OCI-LY3 (cell line): ENCODE measurements around the gene RNF128.

Source experiments
- H2AFZ ChIP-seq: fragments of 200-600, 300-600 bp; shearing (Covaris generic); 2 replicates; pipeline ENCODE4 v1.6.0; 2014; ENCODE audit warnings: antibody characterized with exemption, low read depth, low read length
- H3K27ac ChIP-seq: fragments of 200-600, 300-600 bp; sonication (generic); 2 replicates; pipeline ENCODE4 v1.5.1; 2014; ENCODE audit warnings: mild to moderate bottlenecking, low read length, moderate library complexity, mixed read lengths
- H3K27me3 ChIP-seq: fragments of 200-600, 300-600 bp; sonication (generic); 2 replicates; pipeline ENCODE4 v1.6.1; 2014; ENCODE audit warnings: low read depth, low read length, mixed read lengths
- H3K36me3 ChIP-seq: fragments of 200-600, 300-600 bp; sonication (generic); replicated peaks from 2 replicates; pipeline ENCODE3; 2014; ENCODE audit warnings: low read depth, low read length, mixed read lengths
- H3K4me1 ChIP-seq: fragments of 300-600, 200-600 bp; sonication (generic); 2 replicates; pipeline ENCODE4 v1.6.1; 2014; ENCODE audit warnings: low read length, mixed read lengths
- H3K4me2 ChIP-seq: fragments of 200-600, 300-600 bp; sonication (generic); 2 replicates; pipeline ENCODE4 v1.6.1; 2014; ENCODE audit warnings: low read length, mixed read lengths
- H3K4me3 ChIP-seq: fragments of 300-600, 200-600 bp; sonication (generic); 2 replicates; pipeline ENCODE4 v1.5.1; 2014; ENCODE audit warnings: antibody characterized with exemption, mild to moderate bottlenecking, low read length, moderate library complexity
- H3K79me2 ChIP-seq: fragments of 300-600, 200-600 bp; shearing (Covaris generic); 2 replicates; pipeline ENCODE4 v1.6.1; 2014; ENCODE audit warnings: mild to moderate bottlenecking, low read length, mixed read lengths
- H3K9ac ChIP-seq: fragments of 300-600, 200-600 bp; shearing (Covaris generic); 2 replicates; pipeline ENCODE4 v1.6.0; 2014; ENCODE audit warnings: mild to moderate bottlenecking, low read length, moderate library complexity
- H3K9me3 ChIP-seq: fragments of 200-600, 300-600 bp; shearing (Covaris generic); 2 replicates; pipeline ENCODE4 v1.6.1; 2014; ENCODE audit warnings: low read length, mixed read lengths; ENCODE audit not compliant: insufficient read depth
- H4K20me1 ChIP-seq: fragments of 200-600, 300-600 bp; sonication (generic); 2 replicates; pipeline ENCODE4 v1.6.1; 2016; ENCODE audit warnings: low read length, mixed read lengths; ENCODE audit not compliant: insufficient read depth
- EZH2phosphoT487 ChIP-seq: fragments of 200-600 bp; shearing (Covaris generic); IDR thresholded peaks from 2 replicates; pipeline ENCODE4 v1.6.1; 2018; ENCODE audit warnings: antibody characterized with exemption, mixed run types, low read depth
- TF ChIP-seq, protein P1 (sequence below): fragments of 200-600, 300-600 bp; sonication (generic); IDR thresholded peaks from 2 replicates; pipeline ENCODE4 v1.5.1; 2014; ENCODE audit warnings: antibody characterized with exemption, low read length, low read depth

Gene RNF128

DNA sequence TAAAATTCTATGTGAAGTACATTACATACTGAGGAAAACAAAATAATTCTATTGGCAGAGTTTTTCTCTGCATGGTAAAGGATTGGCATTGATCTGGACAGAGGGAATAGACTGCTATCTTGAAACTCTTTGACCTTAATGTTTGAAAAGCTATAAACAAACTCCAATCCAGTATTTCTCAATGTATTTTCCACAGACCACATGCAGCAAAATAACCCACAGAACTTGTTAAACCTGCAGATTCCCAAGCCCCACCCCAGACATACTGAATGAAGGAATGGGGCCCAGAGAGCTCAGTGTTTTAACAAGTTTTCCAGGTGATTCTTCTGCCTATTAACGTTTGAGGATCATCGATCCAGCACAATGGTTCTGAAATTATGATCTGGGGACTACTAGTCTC lies 15.7 kb downstream of the RNF128 start:
- H3K9me3 ChIP-seq: no peaks in the 10 kb centered on the region
- H4K20me1 ChIP-seq: no peaks in the 10 kb centered on the region
- H3K4me3 ChIP-seq: no peak overlapping the region
- TF ChIP-seq, protein P1, sequence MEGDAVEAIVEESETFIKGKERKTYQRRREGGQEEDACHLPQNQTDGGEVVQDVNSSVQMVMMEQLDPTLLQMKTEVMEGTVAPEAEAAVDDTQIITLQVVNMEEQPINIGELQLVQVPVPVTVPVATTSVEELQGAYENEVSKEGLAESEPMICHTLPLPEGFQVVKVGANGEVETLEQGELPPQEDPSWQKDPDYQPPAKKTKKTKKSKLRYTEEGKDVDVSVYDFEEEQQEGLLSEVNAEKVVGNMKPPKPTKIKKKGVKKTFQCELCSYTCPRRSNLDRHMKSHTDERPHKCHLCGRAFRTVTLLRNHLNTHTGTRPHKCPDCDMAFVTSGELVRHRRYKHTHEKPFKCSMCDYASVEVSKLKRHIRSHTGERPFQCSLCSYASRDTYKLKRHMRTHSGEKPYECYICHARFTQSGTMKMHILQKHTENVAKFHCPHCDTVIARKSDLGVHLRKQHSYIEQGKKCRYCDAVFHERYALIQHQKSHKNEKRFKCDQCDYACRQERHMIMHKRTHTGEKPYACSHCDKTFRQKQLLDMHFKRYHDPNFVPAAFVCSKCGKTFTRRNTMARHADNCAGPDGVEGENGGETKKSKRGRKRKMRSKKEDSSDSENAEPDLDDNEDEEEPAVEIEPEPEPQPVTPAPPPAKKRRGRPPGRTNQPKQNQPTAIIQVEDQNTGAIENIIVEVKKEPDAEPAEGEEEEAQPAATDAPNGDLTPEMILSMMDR: no peak
- TF ChIP-seq EZH2phosphoT487: no peak
- no peak overlapping the region for H3K27ac ChIP-seq
- no peak overlapping the region for H3K9ac ChIP-seq
- no peak overlapping the region for H2AFZ ChIP-seq
- H3K36me3 ChIP-seq: no peaks in the 10 kb centered on the region
- no peaks in the 10 kb centered on the region for H3K4me1 ChIP-seq
- H3K4me2 ChIP-seq: no peak overlapping the region
- no peaks in the 10 kb centered on the region for H3K79me2 ChIP-seq
- no peaks in the 10 kb centered on the region for H3K27me3 ChIP-seq

DNA sequence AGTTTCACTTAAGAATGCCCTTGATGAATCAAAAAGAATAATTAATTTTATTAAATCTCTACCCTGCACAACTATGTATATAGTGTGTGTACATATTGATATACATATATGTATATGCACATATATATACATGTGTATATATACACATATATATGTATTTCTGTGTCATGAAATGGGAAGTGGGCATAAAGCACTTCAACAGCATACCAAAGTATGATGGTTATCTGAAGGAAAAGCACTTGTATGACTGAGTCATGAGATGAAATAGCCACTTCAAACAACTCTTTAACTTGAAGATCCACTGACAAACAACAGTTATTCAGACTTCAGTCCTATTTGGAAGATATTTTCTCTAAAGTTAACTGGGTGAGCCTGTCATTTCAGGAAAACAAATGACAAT lies 16.3 kb downstream of the RNF128 start:
- TF ChIP-seq EZH2phosphoT487: no peak
- TF ChIP-seq, protein P1: no peak
- Histone ChIP-seq H3K79me2 (no peaks in the 10 kb centered on the region), H3K9me3 (no peaks in the 10 kb centered on the region), H3K27ac (no peak overlapping the region), H3K9ac (no peak overlapping the region), H2AFZ (no peak overlapping the region), H3K4me2 (no peak overlapping the region), H3K36me3 (no peaks in the 10 kb centered on the region), H3K27me3 (no peaks in the 10 kb centered on the region), H3K4me1 (no peaks in the 10 kb centered on the region), H4K20me1 (no peaks in the 10 kb centered on the region), H3K4me3 (no peak overlapping the region)

DNA sequence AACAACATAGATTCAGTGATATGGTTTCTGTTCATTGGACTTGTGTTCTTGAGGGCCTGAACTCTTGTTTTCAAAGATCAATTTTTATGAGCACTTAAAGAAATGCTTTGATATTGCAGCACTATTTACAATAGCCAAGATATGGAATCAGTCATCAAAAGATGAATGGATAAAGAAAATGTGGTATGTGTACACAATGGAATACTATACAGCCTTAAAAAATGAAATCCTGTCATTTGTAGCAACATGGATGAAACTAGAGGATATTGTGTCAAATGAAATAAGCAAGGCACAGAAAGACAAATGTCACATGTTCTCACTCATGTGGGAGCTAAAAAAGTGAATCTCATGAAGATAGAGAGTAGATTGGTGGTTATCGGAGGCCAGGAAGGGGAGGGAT lies 21.9 kb downstream of the RNF128 start:
- Histone ChIP-seq H3K79me2 (no peaks in the 10 kb centered on the region), H3K4me1 (no peaks in the 10 kb centered on the region), H3K4me3 (no peak overlapping the region), H3K9ac (no peak overlapping the region), H3K36me3 (no peaks in the 10 kb centered on the region), H3K27ac (no peak overlapping the region), H3K27me3 (no peaks in the 10 kb centered on the region), H3K9me3 (no peaks in the 10 kb centered on the region), H3K4me2 (no peak overlapping the region), H2AFZ (no peak overlapping the region), H4K20me1 (no peaks in the 10 kb centered on the region)
- TF ChIP-seq, protein P1: no peak
- TF ChIP-seq EZH2phosphoT487: no peak

DNA sequence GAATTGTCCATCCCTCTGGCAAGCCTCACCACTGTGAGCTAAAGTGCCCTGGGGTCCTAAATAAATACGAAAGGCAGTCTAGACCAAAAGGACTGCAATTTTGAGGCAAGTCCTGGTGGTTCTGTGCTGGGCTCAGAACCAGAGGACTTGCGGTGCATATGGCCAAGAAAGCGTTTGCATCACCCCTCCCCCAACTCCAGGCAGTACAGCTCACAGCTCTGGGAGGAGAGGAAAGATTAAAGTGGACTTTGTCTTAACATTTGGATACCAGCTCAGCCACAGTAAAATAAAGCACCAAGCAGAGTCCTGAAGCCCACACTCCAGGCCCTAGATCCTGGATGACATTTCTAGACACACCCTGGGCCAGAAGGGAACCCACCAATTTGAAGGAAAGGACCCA lies 24.9 kb downstream of the RNF128 start:
- Histone ChIP-seq H3K9ac (no peak overlapping the region), H4K20me1 (no peaks in the 10 kb centered on the region), H3K9me3 (no peaks in the 10 kb centered on the region), H3K4me3 (no peak overlapping the region), H3K27ac (no peak overlapping the region), H3K4me1 (no peaks in the 10 kb centered on the region), H3K36me3 (no peaks in the 10 kb centered on the region), H3K4me2 (no peak overlapping the region), H2AFZ (no peak overlapping the region), H3K27me3 (no peaks in the 10 kb centered on the region), H3K79me2 (no peaks in the 10 kb centered on the region)
- TF ChIP-seq, protein P1: no peak
- TF ChIP-seq EZH2phosphoT487: no peak
